OCI-LY7 (cell line): ENCODE results near the gene ALOX5. TPM values are rescaled to one million over a fixed set of nuclear protein-coding genes. Genes with fewer than 3 reads are reported as not detected.

Experiments
- BruUV-seq: library from RNA; stranded (reverse); fragments of 400-500 nt; replicated peaks from 2 replicates; lab custom pipeline; 2021; lab: Mats Ljungman, UMichigan
- CTCF ChIA-PET: fragments of 300-600 bp; sonication (Branson Sonifier 250); formaldehyde crosslinking; loops from one replicate; lab custom pipeline; 2022; ENCODE audit warnings: antibody characterized with exemption; ENCODE audit not compliant: unreplicated experiment; lab: Charles Lee
- POLR2A ChIA-PET: fragments of 300-600 bp; sonication (Branson Sonifier 250); formaldehyde crosslinking; loops from one replicate; lab custom pipeline; 2022; ENCODE audit warnings: antibody characterized with exemption; lab: Charles Lee
- DNase-seq: peaks from one replicate; pipeline ENCODE4 v3.0.0-alpha.2; 2015; ENCODE audit warnings: low spot score
- H2AFZ ChIP-seq: fragments of 200-600 bp; sonication (generic), shearing (Covaris generic); 2 replicates; pipeline ENCODE4 v1.6.1; 2014; ENCODE audit warnings: mild to moderate bottlenecking, antibody characterized with exemption, low read length, moderate library complexity
- H3K27ac ChIP-seq: fragments of 200-600 bp; sonication (generic); 2 replicates; pipeline ENCODE4 v1.5.1; 2014; ENCODE audit warnings: mixed run types, low read depth, mild to moderate bottlenecking, moderate library complexity, low read length, inconsistent platforms; ENCODE audit not compliant: poor library complexity, severe bottlenecking
- H3K36me3 ChIP-seq: fragments of 200-600 bp; sonication (generic); 2 replicates; pipeline ENCODE4 v1.6.1; 2014; ENCODE audit warnings: mild to moderate bottlenecking, antibody characterized with exemption, low read length, moderate library complexity, mixed read lengths; ENCODE audit not compliant: insufficient read depth
- H3K4me1 ChIP-seq: fragments of 200-600 bp; sonication (generic); 2 replicates; pipeline ENCODE4 v1.5.1; 2014; ENCODE audit warnings: mild to moderate bottlenecking, low read length; ENCODE audit not compliant: insufficient read depth, poor library complexity, severe bottlenecking
- H3K4me2 ChIP-seq: fragments of 200-600 bp; sonication (generic); 2 replicates; pipeline ENCODE4 v1.6.1; 2014; ENCODE audit warnings: mild to moderate bottlenecking, low read length
- H3K4me3 ChIP-seq: fragments of 200-600 bp; sonication (generic); 2 replicates; pipeline ENCODE4 v1.5.1; 2014; ENCODE audit warnings: mild to moderate bottlenecking, low read depth, low read length; ENCODE audit not compliant: poor library complexity, severe bottlenecking
- H3K79me2 ChIP-seq: fragments of 200-600 bp; sonication (generic); 2 replicates; pipeline ENCODE4 v1.6.1; 2016; ENCODE audit warnings: low read depth, mild to moderate bottlenecking, low read length, moderate library complexity, mixed read lengths; ENCODE audit not compliant: insufficient read depth
- H3K9me2 ChIP-seq: fragments of 200-600 bp; sonication (generic); 2 replicates; pipeline ENCODE4 v1.6.1; 2016; ENCODE audit warnings: mild to moderate bottlenecking, low read length, mixed read lengths; ENCODE audit not compliant: insufficient read depth
- H3K9me3 ChIP-seq: fragments of 200-600 bp; sonication (generic); 2 replicates; pipeline ENCODE4 v1.6.1; 2014; ENCODE audit warnings: mild to moderate bottlenecking, mixed run types, low read length, mixed read lengths
- H4K20me1 ChIP-seq: fragments of 200-600 bp; sonication (generic); 2 replicates; pipeline ENCODE4 v1.6.1; 2014; ENCODE audit warnings: mild to moderate bottlenecking, antibody characterized with exemption, low read length, moderate library complexity, mixed read lengths; ENCODE audit not compliant: insufficient read depth
- EZH2phosphoT487 ChIP-seq: fragments of 200-600 bp; sonication (generic); IDR thresholded peaks from 2 replicates; pipeline ENCODE4 v1.6.1; 2018; ENCODE audit warnings: low read depth, borderline replicate concordance, mild to moderate bottlenecking, mixed run types, antibody characterized with exemption, low read length, moderate library complexity, mixed read lengths
- intact Hi-C: fragments of 100-400 bp; cut with micrococcal nuclease; formaldehyde crosslinking; loops from one replicate; pipeline ENCODE4 v1.10.0; 2022; ENCODE audit not compliant: unreplicated experiment
- total RNA-seq, 2 experiments: library from RNA; depleted of rRNA in 1 of 2; stranded (reverse); fragments of >200 nt in 1 of 2; shearing (Covaris generic) in 1 of 2; gene quantifications; 2 replicates each; pipeline ENCODE4 v1.2.3, GENCODE V29; 2014 to 2022
- TF ChIP-seq, protein P1 (sequence below): fragments of 200-600 bp; sonication (generic); conservative IDR thresholded peaks from 2 replicates; pipeline ENCODE4 v1.5.1; 2014; ENCODE audit warnings: mild to moderate bottlenecking, antibody characterized with exemption, low read length, moderate library complexity, mixed read lengths

The ALOX5 gene
- total RNA-seq, 2 experiments from 2014 or later, result 139 to 164 TPM

DNA sequence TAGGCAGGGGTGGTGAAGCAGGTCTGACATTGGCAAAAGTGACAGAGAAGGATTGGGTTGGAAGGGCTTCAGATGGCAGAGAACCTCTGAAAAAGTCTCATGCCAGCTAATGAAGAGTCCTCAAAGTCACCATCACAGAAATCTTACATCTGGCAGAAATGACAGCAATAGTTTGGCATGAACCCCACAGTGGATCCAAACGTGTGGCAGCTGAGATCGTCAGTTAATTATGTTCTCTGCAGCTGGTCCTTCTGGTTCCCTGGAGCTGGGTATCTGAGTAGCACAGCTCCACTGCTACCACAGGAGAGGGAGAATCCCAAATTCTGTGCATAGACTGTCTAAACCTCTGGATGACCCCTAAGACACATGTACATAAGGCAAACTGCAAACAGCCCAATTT lies 73.4 kb downstream of the ALOX5 start:
- TF ChIP-seq, protein P1, sequence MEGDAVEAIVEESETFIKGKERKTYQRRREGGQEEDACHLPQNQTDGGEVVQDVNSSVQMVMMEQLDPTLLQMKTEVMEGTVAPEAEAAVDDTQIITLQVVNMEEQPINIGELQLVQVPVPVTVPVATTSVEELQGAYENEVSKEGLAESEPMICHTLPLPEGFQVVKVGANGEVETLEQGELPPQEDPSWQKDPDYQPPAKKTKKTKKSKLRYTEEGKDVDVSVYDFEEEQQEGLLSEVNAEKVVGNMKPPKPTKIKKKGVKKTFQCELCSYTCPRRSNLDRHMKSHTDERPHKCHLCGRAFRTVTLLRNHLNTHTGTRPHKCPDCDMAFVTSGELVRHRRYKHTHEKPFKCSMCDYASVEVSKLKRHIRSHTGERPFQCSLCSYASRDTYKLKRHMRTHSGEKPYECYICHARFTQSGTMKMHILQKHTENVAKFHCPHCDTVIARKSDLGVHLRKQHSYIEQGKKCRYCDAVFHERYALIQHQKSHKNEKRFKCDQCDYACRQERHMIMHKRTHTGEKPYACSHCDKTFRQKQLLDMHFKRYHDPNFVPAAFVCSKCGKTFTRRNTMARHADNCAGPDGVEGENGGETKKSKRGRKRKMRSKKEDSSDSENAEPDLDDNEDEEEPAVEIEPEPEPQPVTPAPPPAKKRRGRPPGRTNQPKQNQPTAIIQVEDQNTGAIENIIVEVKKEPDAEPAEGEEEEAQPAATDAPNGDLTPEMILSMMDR, result no peak
- Histone ChIP-seq H3K9me2 (no peaks in the 10 kb centered on the region), H3K79me2 (no peaks in the 10 kb centered on the region), H3K4me1 (no peaks in the 10 kb centered on the region), H3K36me3 (peaks cover 30% of the 10 kb centered on the region), H3K27ac (no peak overlapping the region), H3K4me3 (no peak overlapping the region), H2AFZ (no peak overlapping the region), H3K9me3 (no peaks in the 10 kb centered on the region), H3K4me2 (no peak overlapping the region), H4K20me1 (no peaks in the 10 kb centered on the region)
- no TSS peak for BruUV-seq
- POLR2A ChIA-PET, result no interaction called here
- intact Hi-C loops, result no loop called here
- no peak for DNase-seq
- CTCF ChIA-PET, result no interaction called here

DNA sequence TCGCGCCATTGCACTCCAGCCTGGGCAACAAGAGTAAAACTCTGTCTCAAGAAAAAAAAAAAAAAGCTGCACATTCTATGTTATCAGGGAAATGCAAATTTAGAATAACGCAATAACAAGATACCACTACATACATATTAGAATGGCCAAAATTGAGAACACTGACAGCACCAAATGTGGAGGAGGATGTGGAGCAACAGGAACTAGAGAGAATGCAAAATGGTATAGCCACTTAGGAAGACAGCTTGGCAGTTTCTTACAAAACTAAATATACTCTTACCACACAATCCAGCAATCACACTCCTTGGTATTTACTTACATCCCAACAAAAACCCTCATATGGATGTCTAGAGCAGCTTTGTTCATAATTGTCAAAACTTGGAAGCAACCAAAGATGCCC lies 76.8 kb downstream of the ALOX5 start:
- Histone ChIP-seq H3K9me3 (no peaks in the 10 kb centered on the region), H3K27ac (no peak overlapping the region), H3K9me2 (no peaks in the 10 kb centered on the region), H2AFZ (no peak overlapping the region), H4K20me1 (no peaks in the 10 kb centered on the region), H3K4me3 (no peak overlapping the region), H3K36me3 (peaks cover 9% of the 10 kb centered on the region; the same call in 1 of the 2 replicates), H3K4me1 (peaks cover 20% of the 10 kb centered on the region), H3K79me2 (no peaks in the 10 kb centered on the region), H3K4me2 (no peak overlapping the region)
- TF ChIP-seq, protein P1, result no peak
- TF ChIP-seq EZH2phosphoT487, result no peak
- BruUV-seq, result no TSS peak
- ChIA-PET CTCF (interaction anchor here (0.6 kb wide), 1 partner anchor 10 kb away, joined by 3 read pairs; no protein-coding TSS in a partner anchor), POLR2A (interaction anchor here (0.5 to 1.2 kb wide), 2 partner anchors 10 to 146 kb away, joined by 3 read pairs; no protein-coding TSS in a partner anchor)
- intact Hi-C loops, result no loop called here
- DNase-seq, result no peak

DNA sequence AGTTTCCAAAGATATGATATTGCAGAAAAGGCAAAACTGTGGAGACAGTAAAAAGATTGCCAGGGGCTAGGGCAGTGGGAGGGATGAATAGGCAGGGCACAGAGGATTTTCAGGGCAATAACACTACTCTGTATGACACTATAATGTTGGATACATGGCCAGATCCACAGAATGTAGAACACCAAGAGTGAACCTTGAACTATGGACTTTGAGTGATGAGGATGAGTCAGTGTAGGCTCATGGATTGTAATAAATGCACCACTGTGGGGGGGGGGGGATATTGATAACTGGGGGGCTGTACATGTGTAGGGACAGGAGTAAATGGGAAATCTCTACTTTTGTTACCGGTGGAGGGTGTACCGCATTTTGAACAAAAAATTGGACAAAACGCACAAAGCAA lies 77.4 kb downstream of the ALOX5 start:
- no TSS peak for BruUV-seq

More for the DNA sequence above, 77.4 kb downstream of the ALOX5 start:
- Histone ChIP-seq H2AFZ (no peak overlapping the region), H3K79me2 (no peaks in the 10 kb centered on the region), H3K36me3 (peaks cover 5% of the 10 kb centered on the region; the same call in 1 of the 2 replicates), H4K20me1 (no peaks in the 10 kb centered on the region), H3K4me2 (no peak overlapping the region), H3K4me1 (peaks cover 20% of the 10 kb centered on the region), H3K4me3 (no peak overlapping the region), H3K9me2 (no peaks in the 10 kb centered on the region), H3K9me3 (no peaks in the 10 kb centered on the region), H3K27ac (no peak overlapping the region)
- TF ChIP-seq, protein P1, result no peak
- TF ChIP-seq EZH2phosphoT487, result no peak
- ChIA-PET CTCF (interaction anchor here (0.6 kb wide), 1 partner anchor 11 kb away, joined by 3 read pairs; no protein-coding TSS in a partner anchor), POLR2A (no interaction called here)
- intact Hi-C loops, result no loop called here
- no peak for DNase-seq
